ENCODE data around the gene CDK11B.

CDK11B gene

DNA sequence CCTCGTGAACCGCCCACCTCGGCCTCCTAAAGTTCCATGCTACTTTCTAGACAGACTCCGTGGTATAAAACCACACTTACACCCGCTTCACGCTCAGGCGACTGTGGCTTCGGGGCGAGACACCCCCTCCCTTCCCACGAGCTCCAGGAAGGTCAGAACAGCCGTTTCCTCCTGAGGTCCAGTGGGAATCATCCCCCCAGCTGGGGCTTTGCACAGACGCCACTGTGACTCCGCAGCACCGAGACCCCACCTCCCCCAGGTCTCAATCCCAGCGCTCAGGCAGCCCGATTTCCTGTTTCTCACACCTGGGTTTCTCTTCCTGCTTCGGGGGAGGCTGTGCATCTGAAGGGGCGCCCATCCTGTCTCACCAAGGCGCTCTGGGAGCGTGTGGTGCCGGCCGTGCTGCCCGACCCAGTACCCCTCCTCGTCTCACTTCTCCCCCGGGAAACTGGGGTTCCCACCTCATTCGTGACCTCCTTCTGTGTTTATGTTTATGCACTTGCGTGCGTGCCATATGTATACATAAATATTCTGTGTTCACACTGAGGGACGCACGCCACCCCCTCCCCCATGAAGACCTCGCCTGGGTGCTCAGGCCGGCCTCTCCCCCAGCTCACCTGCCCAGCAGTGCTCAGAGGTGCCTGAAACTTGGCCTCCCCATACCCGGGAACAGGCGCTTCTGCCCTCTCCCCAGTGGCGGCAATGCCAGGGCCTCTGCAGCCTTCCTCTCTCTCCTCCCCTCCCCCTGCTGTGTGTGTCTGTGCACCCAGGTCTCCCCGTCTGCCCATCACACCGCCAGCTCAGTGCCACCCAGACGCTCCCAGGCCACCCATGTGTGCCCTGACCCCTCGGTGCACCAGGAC, 19.1 kb upstream of the CDK11B start:
- TF ChIP-seq, protein P1, sequence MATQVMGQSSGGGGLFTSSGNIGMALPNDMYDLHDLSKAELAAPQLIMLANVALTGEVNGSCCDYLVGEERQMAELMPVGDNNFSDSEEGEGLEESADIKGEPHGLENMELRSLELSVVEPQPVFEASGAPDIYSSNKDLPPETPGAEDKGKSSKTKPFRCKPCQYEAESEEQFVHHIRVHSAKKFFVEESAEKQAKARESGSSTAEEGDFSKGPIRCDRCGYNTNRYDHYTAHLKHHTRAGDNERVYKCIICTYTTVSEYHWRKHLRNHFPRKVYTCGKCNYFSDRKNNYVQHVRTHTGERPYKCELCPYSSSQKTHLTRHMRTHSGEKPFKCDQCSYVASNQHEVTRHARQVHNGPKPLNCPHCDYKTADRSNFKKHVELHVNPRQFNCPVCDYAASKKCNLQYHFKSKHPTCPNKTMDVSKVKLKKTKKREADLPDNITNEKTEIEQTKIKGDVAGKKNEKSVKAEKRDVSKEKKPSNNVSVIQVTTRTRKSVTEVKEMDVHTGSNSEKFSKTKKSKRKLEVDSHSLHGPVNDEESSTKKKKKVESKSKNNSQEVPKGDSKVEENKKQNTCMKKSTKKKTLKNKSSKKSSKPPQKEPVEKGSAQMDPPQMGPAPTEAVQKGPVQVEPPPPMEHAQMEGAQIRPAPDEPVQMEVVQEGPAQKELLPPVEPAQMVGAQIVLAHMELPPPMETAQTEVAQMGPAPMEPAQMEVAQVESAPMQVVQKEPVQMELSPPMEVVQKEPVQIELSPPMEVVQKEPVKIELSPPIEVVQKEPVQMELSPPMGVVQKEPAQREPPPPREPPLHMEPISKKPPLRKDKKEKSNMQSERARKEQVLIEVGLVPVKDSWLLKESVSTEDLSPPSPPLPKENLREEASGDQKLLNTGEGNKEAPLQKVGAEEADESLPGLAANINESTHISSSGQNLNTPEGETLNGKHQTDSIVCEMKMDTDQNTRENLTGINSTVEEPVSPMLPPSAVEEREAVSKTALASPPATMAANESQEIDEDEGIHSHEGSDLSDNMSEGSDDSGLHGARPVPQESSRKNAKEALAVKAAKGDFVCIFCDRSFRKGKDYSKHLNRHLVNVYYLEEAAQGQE (IDR thresholded peaks at IDR 0.05; ENCODE audit: insufficient read depth in 1 of 2, low read depth in 2 of 2, low read length in 2 of 2), result no peak
- no peak for TF ChIP-seq FOXP2 (optimal IDR thresholded peaks at IDR 0.05; ENCODE audit: borderline replicate concordance, extremely low read depth, extremely low read length, insufficient read depth)
- TF ChIP-seq POLR2AphosphoS5 (IDR thresholded peaks at IDR 0.05; ENCODE audit: low read depth, low read length), result no peak
- TF ChIP-seq TAF1 (IDR thresholded peaks at IDR 0.05; ENCODE audit: borderline replicate concordance, insufficient read depth, low read length), result no peak
- TF ChIP-seq SIN3A (IDR thresholded peaks at IDR 0.05; ENCODE audit: borderline replicate concordance, insufficient read depth, low read length), result no peak

GRCh38 chr1:1672181-1672965, 13.6 kb upstream of the CDK11B start:
- TF ChIP-seq, protein P1 (IDR thresholded peaks at IDR 0.05; ENCODE audit: insufficient read depth in 1 of 2, low read depth in 2 of 2, low read length in 2 of 2), result no peak
- TF ChIP-seq POLR2AphosphoS5 (IDR thresholded peaks at IDR 0.05; ENCODE audit: low read depth, low read length) (no peak), SIN3A (IDR thresholded peaks at IDR 0.05; ENCODE audit: borderline replicate concordance, insufficient read depth, low read length) (no peak), TAF1 (IDR thresholded peaks at IDR 0.05; ENCODE audit: borderline replicate concordance, insufficient read depth, low read length) (no peak), FOXP2 (optimal IDR thresholded peaks at IDR 0.05; ENCODE audit: borderline replicate concordance, extremely low read depth, extremely low read length, insufficient read depth) (no peak)

- TF ChIP-seq SIN3A (IDR thresholded peaks at IDR 0.05; ENCODE audit: borderline replicate concordance, insufficient read depth, low read length), result no peak
- no peak for TF ChIP-seq POLR2AphosphoS5 (IDR thresholded peaks at IDR 0.05; ENCODE audit: low read depth, low read length)
Observed at GRCh38 chr1:1671365-1672119, 12.7 kb upstream of the CDK11B start.

DNA sequence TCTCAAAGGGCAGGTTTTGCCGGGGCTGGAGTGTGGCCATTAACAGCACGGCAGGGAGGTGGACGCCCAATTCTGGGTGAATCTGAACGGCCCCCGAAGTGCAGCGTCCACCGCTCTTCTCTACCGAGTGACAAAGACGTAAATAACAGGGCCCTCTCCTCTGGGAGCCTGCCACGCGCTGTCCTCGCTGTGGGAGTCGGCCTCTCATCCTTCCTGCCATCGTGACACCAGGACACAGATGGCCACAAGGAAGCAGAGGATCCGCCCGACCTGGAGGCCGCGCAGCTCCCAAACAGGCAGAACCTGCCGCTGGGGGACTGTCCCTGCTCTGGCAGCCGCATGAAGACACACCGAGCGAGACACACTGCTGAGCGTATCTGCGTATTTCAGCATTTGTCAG, 12.1 kb upstream of the CDK11B start:
- no peak for TF ChIP-seq POLR2AphosphoS5 (IDR thresholded peaks at IDR 0.05; ENCODE audit: low read depth, low read length)
- TF ChIP-seq, protein P1 (IDR thresholded peaks at IDR 0.05; ENCODE audit: insufficient read depth in 1 of 2, low read depth in 2 of 2, low read length in 2 of 2), result no peak
- no peak for TF ChIP-seq SIN3A (IDR thresholded peaks at IDR 0.05; ENCODE audit: borderline replicate concordance, insufficient read depth, low read length)
- TF ChIP-seq TAF1 (IDR thresholded peaks at IDR 0.05; ENCODE audit: borderline replicate concordance, insufficient read depth, low read length), result no peak
- no peak for TF ChIP-seq FOXP2 (optimal IDR thresholded peaks at IDR 0.05; ENCODE audit: borderline replicate concordance, extremely low read depth, extremely low read length, insufficient read depth)

Data from PFSK-1 (cell line).